Stimulated activated CD4-positive, alpha-beta T cell treated with anti-CD3 and anti-CD28 coated beads, Interleukin-15, amount 100 ng/mL, for 24 hours (primary cell): ENCODE results near the gene AEBP1.

ENCODE experiments used
- DNase-seq: peaks from one replicate; pipeline ENCODE4 v3.0.0-alpha.2; 2020

Gene AEBP1

DNA sequence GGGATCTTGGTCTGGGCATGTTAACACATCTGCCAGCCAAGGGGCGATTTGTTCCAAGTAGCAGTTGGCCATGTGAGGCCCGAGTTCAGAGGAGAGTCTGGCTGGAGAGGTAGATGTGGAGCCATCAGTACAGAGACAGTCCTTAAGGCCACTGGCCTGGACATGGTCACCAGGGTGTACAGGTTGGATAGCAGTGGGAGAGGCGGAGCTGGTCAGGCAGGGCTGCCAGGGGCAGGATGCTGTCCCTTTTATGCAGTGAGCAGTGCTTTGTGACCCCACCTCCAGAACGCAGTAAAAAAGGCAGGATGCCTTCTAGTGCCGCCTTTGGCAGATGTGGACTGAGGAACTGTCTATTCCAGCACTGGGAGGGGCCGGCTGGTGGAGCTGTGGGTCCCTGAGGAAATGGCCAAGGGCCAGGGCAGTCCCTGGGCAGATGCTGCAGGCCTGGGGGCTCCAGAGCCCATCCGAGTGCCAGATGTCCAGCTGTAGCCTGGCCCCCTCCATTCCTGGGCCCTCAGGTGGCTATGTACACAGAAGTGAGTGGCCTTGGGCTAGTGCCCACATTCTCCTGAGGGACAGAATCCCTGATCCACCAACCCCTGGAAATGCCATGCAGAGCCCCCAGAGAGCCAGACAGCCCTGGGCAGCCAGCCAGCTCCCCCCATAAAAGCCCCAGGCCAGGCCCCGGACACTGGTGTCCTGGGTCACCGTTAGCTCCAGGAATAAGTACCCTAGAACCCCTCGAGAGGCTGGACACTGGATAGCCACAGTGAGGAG, 54.1 kb downstream of the AEBP1 start:
- no peak for DNase-seq

DNA sequence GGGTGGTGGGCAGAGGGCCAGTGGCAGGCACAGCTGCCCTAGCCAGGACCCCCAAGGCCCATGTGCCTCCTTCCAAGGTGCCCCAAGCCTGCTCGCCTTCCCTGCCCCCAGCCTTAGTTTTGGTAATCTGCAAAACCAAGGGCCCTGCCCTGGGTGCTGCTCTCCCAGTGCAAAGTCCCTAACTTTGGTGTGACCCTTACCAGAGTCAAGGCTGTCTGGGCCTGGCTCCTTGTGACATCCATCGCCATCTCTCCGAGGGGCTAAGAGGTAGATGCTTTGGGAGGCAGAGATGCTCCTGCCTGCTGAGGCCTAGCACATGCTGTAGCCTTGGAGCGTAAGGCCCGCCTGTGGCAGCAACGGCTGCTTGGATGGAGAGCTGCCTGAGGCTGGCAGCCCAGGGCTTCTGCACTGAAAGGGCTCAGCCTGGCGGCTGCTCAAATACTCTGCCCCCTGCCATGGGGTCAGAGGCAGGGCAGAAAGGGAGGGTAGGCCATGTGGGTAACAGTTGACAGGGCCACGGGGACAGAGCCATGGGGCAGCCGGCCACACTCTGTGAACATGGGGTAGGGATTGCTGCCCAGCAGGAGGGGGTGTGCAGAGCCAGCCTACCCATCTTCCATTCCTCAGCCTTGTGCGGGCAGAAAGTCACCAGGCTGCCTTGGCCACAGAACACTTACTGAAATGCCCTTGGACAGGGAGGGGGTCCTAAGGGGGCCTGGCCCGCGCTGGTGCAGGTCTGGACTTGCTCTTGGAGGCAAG, 54.9 kb downstream of the AEBP1 start:
- DNase-seq = no peak

DNA sequence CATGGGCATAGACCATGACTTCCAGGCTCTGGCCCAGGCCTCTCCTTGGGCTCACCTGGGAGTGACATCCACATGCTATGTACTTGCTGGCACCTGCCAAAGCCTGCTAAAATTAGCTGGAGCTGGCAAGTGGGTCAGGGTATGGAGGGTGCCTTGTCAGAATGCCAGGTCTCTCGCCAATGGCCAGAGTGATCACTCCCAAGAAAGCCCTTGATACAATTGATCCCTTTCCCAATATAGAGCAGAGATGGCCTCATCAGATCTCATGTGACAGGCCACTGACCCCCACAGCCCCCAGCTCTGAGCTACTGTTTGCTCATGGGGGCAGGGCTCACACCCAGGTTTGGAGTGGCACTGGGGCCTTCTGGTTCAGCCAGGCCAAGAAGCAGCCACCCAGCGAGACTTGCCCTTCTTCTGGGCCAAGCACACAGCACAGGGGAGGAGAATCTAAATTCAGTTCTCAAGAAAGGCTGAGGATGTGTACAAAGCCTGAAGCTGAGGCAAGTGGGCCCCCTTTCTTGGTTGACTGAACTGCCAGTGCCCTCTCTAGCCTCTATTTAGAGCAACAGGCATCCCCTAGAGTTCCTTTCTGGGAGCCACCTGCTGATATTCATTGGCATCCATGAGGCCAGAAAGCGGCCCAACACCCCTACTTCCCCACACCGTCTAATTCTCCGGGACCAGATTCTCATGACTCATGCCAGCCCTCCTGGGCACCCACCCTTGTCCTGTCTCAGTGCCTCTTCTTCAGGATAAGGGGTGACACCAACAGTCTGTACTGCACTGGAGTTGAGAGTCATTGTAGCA, 55.9 kb downstream of the AEBP1 start:
- no peak for DNase-seq

DNA sequence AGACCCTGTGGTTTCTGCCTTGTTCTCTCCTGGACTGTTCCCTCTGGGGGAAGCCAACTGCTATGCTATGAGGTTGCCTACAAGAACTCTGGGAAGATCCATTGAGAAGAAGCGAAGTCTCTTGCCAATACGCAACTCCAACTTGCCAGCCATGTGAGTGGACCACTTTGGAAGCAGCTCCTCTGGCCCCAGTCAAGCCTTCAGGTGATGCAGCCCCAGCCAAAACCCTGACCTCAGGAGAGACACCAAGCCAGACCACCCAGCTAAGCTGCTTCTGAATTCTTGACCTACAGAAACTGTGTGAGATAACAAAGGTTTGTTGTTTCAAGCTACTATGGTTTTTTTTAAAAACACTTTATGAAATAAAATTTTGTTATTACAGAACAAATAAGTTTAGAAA, 57.2 kb downstream of the AEBP1 start:
- DNase-seq = no peak

DNA sequence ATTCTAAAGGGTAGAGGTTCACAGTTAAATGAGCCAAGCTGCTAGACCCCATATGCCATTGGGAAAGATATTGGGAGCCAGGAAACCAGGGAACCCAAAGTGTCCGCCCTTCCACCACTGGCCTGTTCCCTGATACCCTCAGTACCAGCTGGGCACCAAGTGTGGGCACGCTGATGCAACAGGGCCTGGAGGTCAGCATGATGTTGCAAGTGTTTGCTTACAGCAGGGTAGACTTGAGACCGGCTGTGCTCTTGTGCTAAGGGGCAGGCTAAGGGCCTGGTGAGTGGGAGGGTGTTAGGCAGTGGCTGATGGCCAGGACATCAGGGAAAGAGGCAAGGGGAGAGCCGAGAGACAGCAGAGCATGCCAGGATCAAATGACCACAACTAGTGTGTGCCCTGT, 58.0 kb downstream of the AEBP1 start:
- no peak for DNase-seq

DNA sequence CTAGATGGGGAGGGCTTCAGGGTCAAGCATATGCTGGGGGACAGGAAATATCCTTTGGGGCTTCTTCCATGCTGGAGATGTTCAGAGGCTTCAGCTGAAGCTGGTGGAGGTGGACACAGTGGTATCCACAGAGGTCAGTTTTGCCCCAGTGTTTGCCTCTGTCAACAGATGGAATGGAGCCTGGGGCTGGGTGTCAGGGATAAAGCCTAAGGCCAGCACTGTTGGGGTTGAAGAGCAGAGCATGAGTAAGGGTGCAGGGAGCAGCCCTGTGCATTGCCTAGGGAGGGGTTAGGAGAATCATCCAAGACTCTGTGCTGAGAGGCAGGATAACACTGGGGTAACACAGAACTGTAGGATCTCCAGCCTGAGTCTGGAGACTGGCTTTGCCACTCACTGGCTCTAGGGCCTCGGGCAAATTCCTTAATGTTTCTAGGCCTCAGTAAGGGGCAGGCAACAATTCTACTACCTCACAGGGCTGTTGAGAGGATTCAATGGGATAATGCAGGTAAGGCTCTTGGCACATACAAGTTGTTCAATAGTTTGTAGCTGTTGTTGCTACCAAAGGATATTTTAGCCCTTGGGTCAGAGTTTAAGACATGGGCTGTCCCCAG, 58.7 kb downstream of the AEBP1 start:
- no peak for DNase-seq

DNA sequence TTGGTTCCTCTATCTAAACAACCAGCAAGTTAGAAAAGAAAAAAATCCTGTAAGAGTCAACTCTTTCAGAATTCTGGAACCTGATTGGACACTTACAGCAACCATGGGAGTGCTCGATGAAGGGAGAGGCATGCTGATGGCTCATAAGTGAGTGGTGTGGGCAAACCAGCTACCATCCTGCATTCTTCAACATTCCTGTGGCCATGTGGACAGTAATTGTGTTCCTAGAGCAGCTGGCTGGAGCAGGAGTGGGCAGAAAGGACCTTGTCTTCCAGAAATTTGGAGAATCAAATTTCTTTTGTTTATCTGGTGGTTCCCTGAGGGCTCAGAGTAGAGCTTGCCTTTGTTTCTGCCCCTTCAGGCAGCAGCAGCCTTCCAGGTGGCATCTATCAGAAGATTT, 59.4 kb downstream of the AEBP1 start:
- no peak for DNase-seq
